Type B pancreatic cell (in vitro differentiated cells): ENCODE data around the gene DDX41. TPM values are rescaled to one million over a fixed set of nuclear protein-coding genes. Genes with fewer than 3 reads are reported as not detected.

Experiments
- DNase-seq: peaks from one replicate; pipeline ENCODE4 v3.0.0; 2021; ENCODE audit warnings: mixed read lengths; ENCODE audit not compliant: unreplicated experiment; ENCODE audit errors: extremely low spot score
- H3K27ac Mint-ChIP-seq: 2 replicates; pipeline ENCODE4 v1.8.0; 2021; ENCODE audit warnings: mild to moderate bottlenecking, mixed read lengths
- H3K27me3 Mint-ChIP-seq: 2 replicates; pipeline ENCODE4 v1.8.0; 2021; ENCODE audit warnings: mixed read lengths
- H3K36me3 Mint-ChIP-seq: 2 replicates; pipeline ENCODE4 v1.8.0; 2021; ENCODE audit warnings: mixed read lengths
- H3K4me1 Mint-ChIP-seq: one replicate; pipeline ENCODE4 v1.8.0; 2021; ENCODE audit warnings: mixed read lengths; ENCODE audit not compliant: unreplicated experiment
- H3K4me3 Mint-ChIP-seq: 2 replicates; pipeline ENCODE4 v1.8.0; 2021; ENCODE audit warnings: mild to moderate bottlenecking, mixed read lengths
- H3K9me3 Mint-ChIP-seq: 2 replicates; pipeline ENCODE4 v1.8.0; 2021; ENCODE audit warnings: mixed read lengths
- CTCF ChIP-seq: fragments of 200-600 bp; sonication (generic); conservative IDR thresholded peaks from 2 replicates; pipeline ENCODE4 v1.5.0; 2021; ENCODE audit warnings: antibody characterized with exemption, mild to moderate bottlenecking
- total RNA-seq: library from RNA; stranded (reverse); gene quantifications from 2 replicates; pipeline ENCODE4 v1.2.1, GENCODE V29; 2021; ENCODE audit warnings: low replicate concordance

DDX41 gene
- total RNA-seq, 1 donor from 2014 or later: 99.7 TPM

GRCh38 chr5:177528631-177529030, 11.9 kb upstream of the DDX41 start:
- H3K9me3 Mint-ChIP-seq: no peaks in the 10 kb centered on the region
- no peak overlapping the region for H3K4me3 Mint-ChIP-seq

GRCh38 chr5:177527595-177527994, 10.8 kb upstream of the DDX41 start:
- H3K36me3 Mint-ChIP-seq: peaks cover 11% of the 10 kb centered on the region
- no peak overlapping the region for H3K27ac Mint-ChIP-seq
- no peak overlapping the region for H3K4me3 Mint-ChIP-seq
- H3K9me3 Mint-ChIP-seq: no peaks in the 10 kb centered on the region
- no peaks in the 10 kb centered on the region for H3K27me3 Mint-ChIP-seq
- TF ChIP-seq CTCF: no peak
- no peak for DNase-seq
- no peaks in the 10 kb centered on the region for H3K4me1 Mint-ChIP-seq

More at GRCh38 chr5:177528631-177529030, 11.9 kb upstream of the DDX41 start:
- Mint-ChIP-seq H3K4me1 (no peaks in the 10 kb centered on the region), H3K36me3 (peaks cover 12% of the 10 kb centered on the region), H3K27me3 (no peaks in the 10 kb centered on the region), H3K27ac (no peak overlapping the region)
- TF ChIP-seq CTCF: no peak
- no peak for DNase-seq

DNA sequence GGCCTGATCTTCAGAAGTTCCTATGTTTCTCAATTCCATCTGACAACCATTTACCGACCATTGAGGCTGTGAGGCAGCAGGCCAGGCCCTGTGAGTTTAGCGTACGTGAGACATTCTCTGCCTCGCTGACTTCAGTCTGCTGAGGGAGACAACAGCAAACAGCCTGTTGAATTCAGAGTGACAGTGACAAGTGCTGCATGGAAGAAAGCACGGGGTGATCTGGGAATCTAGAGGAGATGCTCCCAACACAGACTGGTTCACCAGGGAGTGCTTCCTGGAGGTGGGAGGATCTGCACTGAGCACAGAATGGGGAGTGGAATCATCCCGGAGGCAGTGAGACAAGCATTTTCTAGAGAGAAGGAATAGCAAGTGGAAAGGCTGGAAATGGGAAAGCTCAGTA, 10.0 kb upstream of the DDX41 start:
- no peak for TF ChIP-seq CTCF
- H3K36me3 Mint-ChIP-seq: peaks cover 8% of the 10 kb centered on the region
- DNase-seq: no peak
- H3K27me3 Mint-ChIP-seq: no peaks in the 10 kb centered on the region
- H3K4me3 Mint-ChIP-seq: no peak overlapping the region
- H3K9me3 Mint-ChIP-seq: no peaks in the 10 kb centered on the region
- H3K27ac Mint-ChIP-seq: no peak overlapping the region
- H3K4me1 Mint-ChIP-seq: no peaks in the 10 kb centered on the region

DNA sequence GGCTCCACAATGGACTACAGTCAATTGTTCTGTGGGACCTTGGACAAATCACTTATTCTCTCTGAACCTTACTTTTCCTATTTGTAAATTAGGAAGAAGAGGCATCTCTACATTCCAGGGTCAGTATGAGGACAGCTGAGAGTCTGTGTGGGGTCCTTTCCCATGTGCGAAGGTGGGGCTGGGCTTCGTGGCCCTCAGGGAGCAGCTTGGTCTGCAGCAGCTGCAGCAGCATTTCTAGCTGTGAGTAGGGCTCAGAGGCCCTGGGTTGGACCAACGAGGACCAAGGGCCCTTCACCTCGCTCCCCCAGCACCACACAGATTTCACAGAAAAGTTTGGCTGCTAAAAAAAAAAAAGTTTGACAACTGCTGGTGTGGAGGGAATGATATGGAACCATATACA, 9.4 kb upstream of the DDX41 start:
- Mint-ChIP-seq H3K27ac (no peak overlapping the region), H3K9me3 (no peaks in the 10 kb centered on the region), H3K4me1 (no peaks in the 10 kb centered on the region), H3K4me3 (no peak overlapping the region), H3K27me3 (no peaks in the 10 kb centered on the region), H3K36me3 (peaks cover 7% of the 10 kb centered on the region)
- no peak for TF ChIP-seq CTCF
- no peak for DNase-seq

GRCh38 chr5:177524941-177525655, 8.3 kb upstream of the DDX41 start:
- Mint-ChIP-seq H3K27ac (no peak overlapping the region), H3K36me3 (peaks cover 9% of the 10 kb centered on the region), H3K27me3 (no peaks in the 10 kb centered on the region), H3K4me1 (no peaks in the 10 kb centered on the region), H3K4me3 (no peak overlapping the region), H3K9me3 (no peaks in the 10 kb centered on the region)
- no peak for DNase-seq
- TF ChIP-seq CTCF: no peak
